ENCODE results near the gene TSR1.

TSR1 gene

DNA sequence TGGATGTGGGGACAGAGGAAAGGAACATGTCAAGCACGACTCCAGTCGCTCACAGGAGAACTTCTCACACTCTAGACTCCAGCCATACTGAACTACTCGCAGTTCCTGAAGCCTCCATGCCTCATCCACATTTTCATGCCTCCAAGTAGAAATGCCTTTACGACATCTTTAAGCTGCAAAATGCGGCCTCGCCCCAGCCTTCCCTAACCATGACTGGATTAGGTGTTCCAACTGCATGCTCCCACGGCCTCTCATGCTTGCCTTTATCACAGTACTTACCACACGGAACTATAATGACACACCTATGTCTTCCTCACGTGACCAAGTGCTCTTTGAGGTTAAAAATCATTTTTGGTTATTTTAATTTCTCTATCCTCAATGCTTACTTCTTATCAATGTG lies 56.5 kb downstream of the TSR1 start:
- no peak for DNase-seq (ENCODE audit: low read depth)

GRCh38 chr17:2277429-2278170 lies 58.7 kb downstream of the TSR1 start:
- DNase-seq (ENCODE audit: low read depth), result no peak

DNA sequence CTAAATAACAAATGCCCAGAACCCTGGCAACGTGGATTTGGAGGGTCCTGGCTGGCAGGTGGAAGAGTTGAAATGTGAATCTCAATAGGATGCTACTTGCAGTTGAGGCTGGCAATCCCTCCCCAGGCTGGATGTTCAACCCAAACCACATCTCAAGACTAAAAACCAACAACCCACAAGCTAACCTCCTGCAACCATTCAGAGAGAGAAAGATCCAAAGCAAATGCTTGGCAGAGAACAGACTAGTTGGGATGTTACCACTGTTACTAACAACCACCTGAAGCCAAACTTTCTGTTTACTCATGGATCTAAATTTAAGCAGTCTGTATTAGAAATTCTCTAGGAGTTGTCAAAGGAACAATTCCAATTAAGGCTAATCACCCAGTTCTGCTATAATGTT lies 60.5 kb downstream of the TSR1 start:
- DNase-seq (ENCODE audit: low read depth), result no peak

- DNase-seq (ENCODE audit: low read depth), result no peak
Measured at GRCh38 chr17:2274414-2274813, 61.8 kb downstream of the TSR1 start.

Data from stimulated activated CD8-positive, alpha-beta memory T cell treated with anti-CD3 and anti-CD28 coated beads, Interleukin-12 subunit alpha, Interleukin-12 subunit beta, amount 100 ng/mL, for 4 hours (primary cell).